Measurements from ENCODE around the gene FGF16. TPM values are rescaled to one million over a fixed set of nuclear protein-coding genes. Genes with fewer than 3 reads are reported as not detected.

The FGF16 gene
- total and polyA plus RNA-seq, 8 donors, result 0.73 TPM; not detected in 7

- no peak for TF ChIP-seq POLR2AphosphoS5 (IDR thresholded peaks at IDR 0.05)
- TF ChIP-seq POLR2A (IDR thresholded peaks at IDR 0.05), result no peak
- TF ChIP-seq EP300 (IDR thresholded peaks at IDR 0.05), result no peak
- TF ChIP-seq CTCF (IDR thresholded peaks at IDR 0.05), result no peak
- intact Hi-C loops (cut with DNase I; ENCODE audit: low total_unique reads), result no loop called here
- no peaks in the 10 kb centered on the region for H3K4me1 ChIP-seq
Observed at GRCh38 chrX:77436271-77436670, 10.9 kb upstream of the FGF16 start.

GRCh38 chrX:77436682-77437081, 10.5 kb upstream of the FGF16 start:
- H3K4me3 ChIP-seq, result no peak overlapping the region
- no peaks in the 10 kb centered on the region for H3K27me3 ChIP-seq
- DNase-seq, result no peak
- TF ChIP-seq POLR2A (IDR thresholded peaks at IDR 0.05), result no peak
- TF ChIP-seq EP300 (IDR thresholded peaks at IDR 0.05), result no peak
- no peak for TF ChIP-seq POLR2AphosphoS5 (IDR thresholded peaks at IDR 0.05)
- TF ChIP-seq CTCF (IDR thresholded peaks at IDR 0.05), result no peak
- no peaks in the 10 kb centered on the region for H3K36me3 ChIP-seq
- intact Hi-C loops (cut with DNase I; ENCODE audit: low total_unique reads), result no loop called here
- H3K27ac ChIP-seq, result no peak overlapping the region
- no peaks in the 10 kb centered on the region for H3K4me1 ChIP-seq
- WGBS, 5 donors, result 56 to 89% (median 79%) methylated on average over 1 of the region's 1 CpG
- no peaks in the 10 kb centered on the region for H3K9me3 ChIP-seq

More at GRCh38 chrX:77436271-77436670, 10.9 kb upstream of the FGF16 start:
- no peak overlapping the region for H3K4me3 ChIP-seq
- no peak for DNase-seq
- H3K27ac ChIP-seq, result no peak overlapping the region
- no peaks in the 10 kb centered on the region for H3K36me3 ChIP-seq
- no peaks in the 10 kb centered on the region for H3K9me3 ChIP-seq
- H3K27me3 ChIP-seq, result no peaks in the 10 kb centered on the region

GRCh38 chrX:77440330-77440729, 6.9 kb upstream of the FGF16 start:
- TF ChIP-seq EP300 (IDR thresholded peaks at IDR 0.05) (no peak), POLR2AphosphoS5 (IDR thresholded peaks at IDR 0.05) (no peak), CTCF (IDR thresholded peaks at IDR 0.05) (no peak), POLR2A (IDR thresholded peaks at IDR 0.05) (no peak)
- WGBS, 5 donors, result 59 to 82% (median 74%) methylated on average over 4 of the region's 4 CpGs
- no peak overlapping the region for H3K27ac ChIP-seq
- no peaks in the 10 kb centered on the region for H3K9me3 ChIP-seq
- intact Hi-C loops (cut with DNase I; ENCODE audit: low total_unique reads), result no loop called here
- H3K4me1 ChIP-seq, result no peaks in the 10 kb centered on the region
- H3K36me3 ChIP-seq, result no peaks in the 10 kb centered on the region
- H3K27me3 ChIP-seq, result no peaks in the 10 kb centered on the region
- no peak overlapping the region for H3K4me3 ChIP-seq
- DNase-seq, result no peak

GRCh38 chrX:77441033-77441432, 6.2 kb upstream of the FGF16 start:
- Histone ChIP-seq H3K27me3 (peaks cover 0 to 3% (median 0%) of the 10 kb centered on the region in 3 donors), H3K36me3 (no peaks in the 10 kb centered on the region), H3K27ac (no peak overlapping the region), H3K4me3 (no peak overlapping the region), H3K4me1 (peaks cover 0 to 4% (median 4%) of the 10 kb centered on the region in 4 donors), H3K9me3 (no peaks in the 10 kb centered on the region)
- 52 to 100% (median 79%) methylated on average over 1 of the region's 1 CpG for WGBS, 5 donors
- intact Hi-C loops (cut with DNase I; ENCODE audit: low total_unique reads), result no loop called here
- TF ChIP-seq EP300 (IDR thresholded peaks at IDR 0.05), result no peak
- TF ChIP-seq CTCF (IDR thresholded peaks at IDR 0.05), result no peak
- TF ChIP-seq POLR2A (IDR thresholded peaks at IDR 0.05), result no peak
- no peak for TF ChIP-seq POLR2AphosphoS5 (IDR thresholded peaks at IDR 0.05)
- no peak for DNase-seq

Data from stomach (tissue), 9 donors.